ENCODE measurements around the gene TCF7L2.

TCF7L2 gene

DNA sequence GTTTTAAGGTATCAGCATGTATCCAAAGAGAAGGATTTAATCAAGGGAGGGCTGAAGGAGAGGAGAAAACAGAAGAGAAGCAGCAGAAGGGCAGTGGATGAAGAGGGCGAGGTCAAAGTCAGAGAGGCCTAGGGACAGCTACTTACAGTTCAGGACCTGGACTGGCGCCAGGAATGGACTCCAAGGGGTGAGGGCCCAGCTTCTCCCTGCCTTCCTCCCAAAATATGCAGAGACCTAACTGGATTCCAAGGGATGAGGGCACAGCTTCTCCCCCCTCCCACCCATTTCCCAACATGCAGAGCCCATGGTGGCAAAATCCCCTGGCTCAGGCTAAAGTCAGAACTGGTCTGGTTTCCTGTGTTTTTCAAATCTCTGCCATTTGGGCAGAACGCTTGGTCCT, 3.4 kb upstream of the TCF7L2 start:
- WGBS (ENCODE audit: insufficient coverage), result 100% methylated on average over 2 of the region's 3 CpGs
- no peaks in the 10 kb centered on the region for H3K36me3 ChIP-seq (ENCODE audit: control insufficient read depth in 4 of 4, insufficient read depth in 4 of 4, low read length in 3 of 4)
- POLR2A ChIA-PET, result interaction anchor here (0.5 kb wide), 1 partner anchor 38 kb away, joined by 3 read pairs; no protein-coding TSS in a partner anchor

DNA sequence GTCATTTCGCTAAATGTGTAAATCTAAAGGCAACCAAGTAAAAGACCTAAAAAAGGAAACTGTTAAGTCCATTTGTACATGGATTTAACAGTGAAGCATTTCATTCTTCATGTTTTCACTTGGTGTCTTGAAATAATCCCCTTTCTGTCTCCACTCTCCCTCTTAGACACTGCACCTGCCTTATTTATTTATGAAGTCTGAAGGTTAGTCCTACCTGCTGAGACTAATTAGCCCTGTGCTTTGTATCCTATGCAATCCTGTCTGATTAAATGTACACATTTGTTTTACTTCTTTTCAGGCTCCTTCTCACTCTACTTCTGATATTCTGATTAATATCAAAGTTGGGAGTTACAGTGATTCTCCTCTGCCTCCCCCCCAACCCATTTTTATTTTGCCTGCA, 1.9 kb upstream of the TCF7L2 start:
- Histone ChIP-seq H3K4me3 (ENCODE audit: control insufficient read depth in 1 of 7, extremely low read depth in 1 of 7, insufficient read depth in 4 of 7, low read depth in 2 of 7, low read length in 6 of 7) (peak overlapping the region in 1 of 7 experiments; percentile 95), H3K27me3 (replicated peaks in 2 of 5; ENCODE audit: control insufficient read depth in 4 of 5, insufficient read depth in 5 of 5, low read length in 4 of 5) (no peaks in the 10 kb centered on the region), H3K27ac (ENCODE audit: insufficient read depth in 1 of 2, low read depth in 1 of 2, low read length in 2 of 2, poor library complexity in 1 of 2, severe bottlenecking in 2 of 2) (no peak overlapping the region), H3K4me1 (ENCODE audit: control extremely low read depth in 1 of 4, control insufficient read depth in 4 of 4, insufficient read depth in 4 of 4, low read length in 3 of 4) (peaks cover under 1 to 24% (median 10%) of the 10 kb centered on the region in 4 experiments), H3K9me3 (ENCODE audit: control extremely low read depth in 1 of 5, control insufficient read depth in 4 of 5, insufficient read depth in 2 of 5, low read depth in 1 of 5, low read length in 4 of 5) (no peaks in the 10 kb centered on the region), H3K36me3 (ENCODE audit: control insufficient read depth in 4 of 4, insufficient read depth in 4 of 4, low read length in 3 of 4) (no peaks in the 10 kb centered on the region)
- CTCF ChIA-PET, result no interaction called here
- POLR2A ChIA-PET, result no interaction called here
- 100% methylated on average over 1 of the region's 1 CpG for WGBS (ENCODE audit: insufficient coverage)
- DNase-seq, result no peak

More for the DNA sequence above, 3.4 kb upstream of the TCF7L2 start:
- H3K4me1 ChIP-seq (ENCODE audit: control extremely low read depth in 1 of 4, control insufficient read depth in 4 of 4, insufficient read depth in 4 of 4, low read length in 3 of 4), result peaks cover 0 to 14% (median 6%) of the 10 kb centered on the region in 4 experiments
- DNase-seq, result no peak
- H3K4me3 ChIP-seq (ENCODE audit: control insufficient read depth in 1 of 7, extremely low read depth in 1 of 7, insufficient read depth in 4 of 7, low read depth in 2 of 7, low read length in 6 of 7), result no peak overlapping the region
- H3K27me3 ChIP-seq (replicated peaks in 2 of 5; ENCODE audit: control insufficient read depth in 4 of 5, insufficient read depth in 5 of 5, low read length in 4 of 5), result no peaks in the 10 kb centered on the region
- H3K27ac ChIP-seq (ENCODE audit: insufficient read depth in 1 of 2, low read depth in 1 of 2, low read length in 2 of 2, poor library complexity in 1 of 2, severe bottlenecking in 2 of 2), result no peak overlapping the region
- no peaks in the 10 kb centered on the region for H3K9me3 ChIP-seq (ENCODE audit: control extremely low read depth in 1 of 5, control insufficient read depth in 4 of 5, insufficient read depth in 2 of 5, low read depth in 1 of 5, low read length in 4 of 5)
- CTCF ChIA-PET, result no interaction called here

DNA sequence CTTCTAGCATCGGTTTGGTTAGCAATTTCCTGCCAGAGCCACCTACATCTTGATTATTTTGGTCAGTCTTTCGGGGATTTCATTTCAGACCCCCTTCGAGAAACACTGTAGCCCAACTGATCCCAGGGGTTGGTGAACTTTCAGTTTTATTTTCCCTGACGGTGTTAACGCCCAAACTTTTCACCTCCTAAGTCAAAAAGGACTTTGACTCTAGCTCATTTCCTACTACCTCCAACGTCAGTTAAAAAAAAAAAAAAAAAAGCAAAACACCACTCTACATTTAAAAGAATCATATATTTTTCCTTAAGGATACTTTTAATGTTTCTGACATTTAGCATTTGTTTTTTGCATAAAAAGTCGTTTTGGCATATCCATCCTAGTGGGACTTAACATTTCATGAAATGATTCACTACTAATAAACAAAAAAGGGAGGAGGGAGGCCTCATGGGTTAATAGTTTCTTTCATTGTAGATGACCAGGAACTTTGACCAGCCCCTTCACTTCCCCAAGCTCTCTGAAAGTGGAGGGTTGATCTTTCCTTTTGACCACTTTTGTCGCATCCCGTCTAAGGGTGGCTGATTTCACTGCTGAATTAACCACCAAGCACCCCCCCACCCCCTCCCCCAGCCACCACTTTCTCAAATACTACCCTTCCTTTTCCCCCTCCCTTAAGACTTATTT, 764 bp upstream of the TCF7L2 start:
- CTCF ChIA-PET, result no interaction called here
- H3K27ac ChIP-seq (ENCODE audit: insufficient read depth in 1 of 2, low read depth in 1 of 2, low read length in 2 of 2, poor library complexity in 1 of 2, severe bottlenecking in 2 of 2), result peak overlapping the region; percentile 50 to 85
- peak in 2 of 3 donors; percentile 37 to 40 for DNase-seq

DNA sequence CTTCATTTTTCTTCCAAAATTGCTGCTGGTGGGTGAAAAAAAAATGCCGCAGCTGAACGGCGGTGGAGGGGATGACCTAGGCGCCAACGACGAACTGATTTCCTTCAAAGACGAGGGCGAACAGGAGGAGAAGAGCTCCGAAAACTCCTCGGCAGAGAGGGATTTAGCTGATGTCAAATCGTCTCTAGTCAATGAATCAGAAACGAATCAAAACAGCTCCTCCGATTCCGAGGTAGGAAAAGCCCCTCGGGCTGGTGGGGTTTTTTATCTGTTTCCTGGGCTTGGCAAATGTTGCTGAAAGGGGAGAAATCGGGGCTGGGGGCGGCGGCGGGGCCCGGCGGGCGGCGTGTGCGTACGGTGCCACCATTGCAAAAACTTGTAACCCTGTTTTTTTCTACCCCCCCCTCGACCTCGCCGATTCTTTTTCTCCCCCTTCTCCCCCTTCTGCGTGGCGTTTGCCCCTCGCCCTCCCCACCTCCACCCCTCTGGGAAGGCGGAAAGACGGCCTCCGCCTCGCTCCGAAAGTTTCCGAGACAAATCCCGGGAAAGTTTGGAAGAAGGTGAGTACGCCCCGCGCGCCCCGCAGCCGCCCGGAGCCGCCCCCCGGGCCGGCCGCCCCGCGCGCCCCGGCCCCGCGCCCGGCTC, 789 bp downstream of the TCF7L2 start:
- ChIA-PET POLR2A (no interaction called here), CTCF (no interaction called here)

More for the DNA sequence above, 764 bp upstream of the TCF7L2 start:
- Histone ChIP-seq H3K4me1 (ENCODE audit: control extremely low read depth in 1 of 4, control insufficient read depth in 4 of 4, insufficient read depth in 4 of 4, low read length in 3 of 4) (peaks cover 7 to 34% (median 18%) of the 10 kb centered on the region in 4 experiments), H3K36me3 (ENCODE audit: control insufficient read depth in 4 of 4, insufficient read depth in 4 of 4, low read length in 3 of 4) (no peaks in the 10 kb centered on the region), H3K27me3 (replicated peaks in 2 of 5; ENCODE audit: control insufficient read depth in 4 of 5, insufficient read depth in 5 of 5, low read length in 4 of 5) (no peaks in the 10 kb centered on the region), H3K4me3 (ENCODE audit: control insufficient read depth in 1 of 7, extremely low read depth in 1 of 7, insufficient read depth in 4 of 7, low read depth in 2 of 7, low read length in 6 of 7) (peak overlapping the region in 6 of 7 experiments; percentile 62 to 98 (median 88)), H3K9me3 (ENCODE audit: control extremely low read depth in 1 of 5, control insufficient read depth in 4 of 5, insufficient read depth in 2 of 5, low read depth in 1 of 5, low read length in 4 of 5) (no peaks in the 10 kb centered on the region)
- WGBS (ENCODE audit: insufficient coverage), result 1% methylated on average over 7 of the region's 9 CpGs
- POLR2A ChIA-PET, result no interaction called here

DNA sequence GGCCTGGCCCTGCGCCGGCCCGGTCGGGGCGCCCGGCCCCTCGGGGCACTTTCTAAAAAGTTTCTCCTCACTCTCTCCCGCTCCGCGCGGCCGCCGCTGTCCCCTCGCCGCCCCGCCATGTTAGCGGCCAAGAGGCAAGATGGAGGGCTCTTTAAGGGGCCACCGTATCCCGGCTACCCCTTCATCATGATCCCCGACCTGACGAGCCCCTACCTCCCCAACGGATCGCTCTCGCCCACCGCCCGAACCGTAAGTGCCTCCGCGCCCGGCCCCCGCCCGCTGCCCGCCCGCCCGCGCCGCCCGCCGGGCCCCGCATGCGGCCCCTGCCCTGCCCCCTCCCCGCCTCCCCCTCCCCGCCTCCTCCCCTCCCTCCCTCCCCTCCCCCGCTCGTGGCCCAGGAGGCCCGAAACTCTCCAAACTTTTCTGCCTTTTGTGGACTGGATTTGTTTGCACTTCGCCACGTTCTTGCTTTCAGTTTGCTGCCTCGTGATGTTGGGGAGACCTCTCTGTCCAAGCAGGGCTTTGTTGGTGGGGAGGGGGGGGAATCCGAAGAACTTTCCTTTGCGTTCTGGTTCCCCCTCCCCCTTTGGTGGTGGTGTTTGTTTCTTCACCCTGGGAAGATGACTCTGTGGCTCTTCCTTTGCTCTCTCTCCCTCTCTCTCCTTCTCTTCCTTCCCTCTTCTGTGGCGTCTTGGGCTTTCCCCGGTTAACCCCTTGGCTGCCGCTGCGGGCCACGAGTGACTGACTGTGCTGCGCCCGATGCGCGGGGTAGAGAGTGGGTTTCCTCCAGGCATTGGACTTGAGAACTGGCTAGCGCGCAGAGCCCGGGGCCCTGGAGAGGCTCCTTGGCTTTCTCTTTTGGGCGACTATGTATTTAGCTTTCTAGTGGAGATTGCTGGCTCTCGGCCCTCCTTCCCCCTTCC, 1.6 kb downstream of the TCF7L2 start:
- 0% methylated on average over 10 of the region's 65 CpGs for WGBS (ENCODE audit: insufficient coverage)
- CTCF ChIA-PET, result no interaction called here
- Histone ChIP-seq H3K36me3 (ENCODE audit: control insufficient read depth in 4 of 4, insufficient read depth in 4 of 4, low read length in 3 of 4) (no peaks in the 10 kb centered on the region), H3K4me1 (ENCODE audit: control extremely low read depth in 1 of 4, control insufficient read depth in 4 of 4, insufficient read depth in 4 of 4, low read length in 3 of 4) (peaks cover 13 to 55% (median 32%) of the 10 kb centered on the region in 4 experiments), H3K9me3 (ENCODE audit: control extremely low read depth in 1 of 5, control insufficient read depth in 4 of 5, insufficient read depth in 2 of 5, low read depth in 1 of 5, low read length in 4 of 5) (no peaks in the 10 kb centered on the region), H3K27ac (ENCODE audit: insufficient read depth in 1 of 2, low read depth in 1 of 2, low read length in 2 of 2, poor library complexity in 1 of 2, severe bottlenecking in 2 of 2) (peak overlapping the region; percentile 72 to 86), H3K4me3 (ENCODE audit: control insufficient read depth in 1 of 7, extremely low read depth in 1 of 7, insufficient read depth in 4 of 7, low read depth in 2 of 7, low read length in 6 of 7) (peak overlapping the region; percentile 67 to 98 (median 91)), H3K27me3 (replicated peaks in 2 of 5; ENCODE audit: control insufficient read depth in 4 of 5, insufficient read depth in 5 of 5, low read length in 4 of 5) (no peaks in the 10 kb centered on the region)
- POLR2A ChIA-PET, result interaction anchor here (0.9 kb wide), 1 partner anchor 207 kb away, joined by 4 read pairs; no protein-coding TSS in a partner anchor
- DNase-seq, result peak; percentile 75 to 93 (median 92)

More for the DNA sequence above, 789 bp downstream of the TCF7L2 start:
- Histone ChIP-seq H3K27ac (ENCODE audit: insufficient read depth in 1 of 2, low read depth in 1 of 2, low read length in 2 of 2, poor library complexity in 1 of 2, severe bottlenecking in 2 of 2) (peak overlapping the region; percentile 46 to 85), H3K36me3 (ENCODE audit: control insufficient read depth in 4 of 4, insufficient read depth in 4 of 4, low read length in 3 of 4) (no peaks in the 10 kb centered on the region), H3K9me3 (ENCODE audit: control extremely low read depth in 1 of 5, control insufficient read depth in 4 of 5, insufficient read depth in 2 of 5, low read depth in 1 of 5, low read length in 4 of 5) (no peaks in the 10 kb centered on the region), H3K4me1 (ENCODE audit: control extremely low read depth in 1 of 4, control insufficient read depth in 4 of 4, insufficient read depth in 4 of 4, low read length in 3 of 4) (peaks cover 11 to 47% (median 27%) of the 10 kb centered on the region in 4 experiments), H3K4me3 (ENCODE audit: control insufficient read depth in 1 of 7, extremely low read depth in 1 of 7, insufficient read depth in 4 of 7, low read depth in 2 of 7, low read length in 6 of 7) (peak overlapping the region; percentile 55 to 98 (median 93)), H3K27me3 (replicated peaks in 2 of 5; ENCODE audit: control insufficient read depth in 4 of 5, insufficient read depth in 5 of 5, low read length in 4 of 5) (no peaks in the 10 kb centered on the region)
- WGBS (ENCODE audit: insufficient coverage), result 0% methylated on average over 33 of the region's 56 CpGs
- DNase-seq, result peak in 2 of 3 donors; percentile 51 to 64

DNA sequence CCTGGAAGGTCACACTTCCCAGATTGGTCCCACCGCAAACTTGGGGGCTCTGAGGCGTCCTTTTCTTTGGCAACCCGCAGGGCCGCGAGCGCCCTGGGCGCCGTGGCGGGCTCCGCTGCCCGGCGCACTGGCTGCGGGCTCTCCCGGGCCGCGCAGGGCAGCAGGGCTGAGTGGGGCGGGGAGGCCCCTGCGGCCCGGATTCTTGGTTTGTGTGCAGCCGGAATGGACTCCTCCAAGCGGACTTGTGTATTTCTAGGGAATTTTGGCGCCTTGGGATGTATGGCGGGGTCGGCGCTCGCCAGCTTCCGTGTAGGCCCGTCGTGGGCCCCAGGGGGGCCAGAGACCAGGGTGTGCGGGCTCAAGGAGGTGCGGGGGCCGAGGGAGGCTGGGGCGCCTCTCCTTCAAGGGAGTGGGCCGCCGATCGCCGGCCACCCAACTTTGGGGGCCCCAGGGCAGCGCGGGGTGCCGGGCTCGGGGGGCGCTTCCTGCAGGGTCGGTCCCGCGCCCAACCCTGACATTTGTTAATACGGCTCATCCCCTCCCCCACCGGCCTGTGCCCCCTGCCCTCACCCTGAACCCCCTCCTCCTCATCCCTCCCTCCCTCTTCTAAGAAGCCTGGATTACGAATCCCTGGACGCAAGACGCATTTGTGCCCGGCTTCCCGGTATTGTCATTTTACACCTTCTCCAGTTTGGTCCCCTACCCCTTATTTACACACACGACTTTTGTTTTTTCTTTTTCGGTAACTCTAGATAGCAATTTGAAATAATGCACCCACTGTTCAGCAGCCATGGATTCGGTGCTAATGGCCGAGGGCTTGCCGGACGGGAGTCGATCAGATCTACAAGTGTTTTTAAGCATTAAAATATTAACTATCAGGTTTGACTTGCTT, 2.5 kb downstream of the TCF7L2 start:
- Histone ChIP-seq H3K27me3 (replicated peaks in 2 of 5; ENCODE audit: control insufficient read depth in 4 of 5, insufficient read depth in 5 of 5, low read length in 4 of 5) (no peaks in the 10 kb centered on the region), H3K4me3 (ENCODE audit: control insufficient read depth in 1 of 7, extremely low read depth in 1 of 7, insufficient read depth in 4 of 7, low read depth in 2 of 7, low read length in 6 of 7) (peak overlapping the region; percentile 67 to 98 (median 88)), H3K9me3 (ENCODE audit: control extremely low read depth in 1 of 5, control insufficient read depth in 4 of 5, insufficient read depth in 2 of 5, low read depth in 1 of 5, low read length in 4 of 5) (no peaks in the 10 kb centered on the region), H3K4me1 (ENCODE audit: control extremely low read depth in 1 of 4, control insufficient read depth in 4 of 4, insufficient read depth in 4 of 4, low read length in 3 of 4) (peaks cover 13 to 64% (median 37%) of the 10 kb centered on the region in 4 experiments), H3K36me3 (ENCODE audit: control insufficient read depth in 4 of 4, insufficient read depth in 4 of 4, low read length in 3 of 4) (no peaks in the 10 kb centered on the region), H3K27ac (ENCODE audit: insufficient read depth in 1 of 2, low read depth in 1 of 2, low read length in 2 of 2, poor library complexity in 1 of 2, severe bottlenecking in 2 of 2) (peak overlapping the region; percentile 72 to 86)
- under 1% methylated on average over 45 of the region's 59 CpGs for WGBS (ENCODE audit: insufficient coverage)
- DNase-seq, result peak in 1 of 3 donors; percentile 14
- ChIA-PET CTCF (no interaction called here), POLR2A (interaction anchor here (0.9 kb wide), 1 partner anchor 208 kb away, joined by 4 read pairs; no protein-coding TSS in a partner anchor)

Data from common myeloid progenitor, CD34-positive (primary cell).